Left ventricle myocardium inferior (tissue), 1 donor: ENCODE results near the gene LRG1. TPM values are rescaled to one million over a fixed set of nuclear protein-coding genes. Genes with fewer than 3 reads are reported as not detected.

Experiments
- DNase-seq: peaks from one replicate; pipeline ENCODE4 v3.0.0-alpha.2; 2020
- H3K27ac ChIP-seq: fragments of 200-600 bp; replicated peaks from 2 replicates; pipeline ENCODE4 v1.8.0; 2021
- H3K27me3 ChIP-seq: fragments of 200-600 bp; 2 replicates; pipeline ENCODE4 v1.8.0; 2021; ENCODE audit warnings: low read depth
- H3K36me3 ChIP-seq: fragments of 200-600 bp; 2 replicates; pipeline ENCODE4 v1.8.0; 2021
- H3K4me1 ChIP-seq: fragments of 200-600 bp; 2 replicates; pipeline ENCODE4 v1.8.0; 2021
- H3K4me3 ChIP-seq: fragments of 200-600 bp; 2 replicates; pipeline ENCODE4 v1.8.0; 2021; ENCODE audit warnings: mild to moderate bottlenecking, moderate library complexity
- H3K9me3 ChIP-seq: fragments of 200-600 bp; replicated peaks from 2 replicates; pipeline ENCODE4 v1.8.0; 2021
- intact Hi-C: fragments of 100-400 bp; cut with micrococcal nuclease; formaldehyde crosslinking; loops from one replicate; pipeline ENCODE4 v1.11.0; 2022
- total RNA-seq: library from RNA; stranded (reverse); fragmentation: NEBNext Ultra II Directional; extraction: Animal tissue kit (Norgen Biotek cat#: 25700); gene quantifications from one replicate; pipeline ENCODE4 v1.2.1, GENCODE V29; 2021
- TF ChIP-seq, protein P1 (sequence below): fragments of 200-600 bp; IDR thresholded peaks from 2 replicates; pipeline ENCODE4 v1.8.0; 2021; ENCODE audit warnings: antibody characterized with exemption, mild to moderate bottlenecking, borderline replicate concordance
- donor health status: DM: no; HTN: yes; CAD: no; lungs with severe emphysema.

Gene LRG1
- total RNA-seq, 1 donor from 2014 or later, result 0.41 TPM

DNA sequence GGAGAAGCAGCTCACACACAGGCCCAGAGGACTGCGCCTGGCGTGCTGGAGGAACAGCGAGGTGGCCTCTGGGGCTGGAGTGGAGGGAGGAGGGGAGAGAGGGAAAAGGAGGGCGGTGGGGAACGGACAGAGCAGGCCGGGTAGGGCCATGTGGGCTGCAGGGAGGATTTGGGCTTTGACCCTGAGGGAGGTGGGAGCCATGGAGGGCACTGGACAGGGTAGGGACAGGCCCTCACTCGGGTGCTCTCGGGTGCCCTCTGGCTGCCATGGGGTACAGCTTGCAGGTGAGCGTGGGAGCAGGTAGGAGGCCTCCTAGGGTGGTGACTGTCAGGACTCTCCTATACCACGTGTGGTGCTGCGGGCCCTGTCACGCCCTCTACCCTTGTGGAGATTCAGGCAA is 44.4 kb downstream of the LRG1 start:
- no peak for DNase-seq
- H3K9me3 ChIP-seq, result no peaks in the 10 kb centered on the region
- H3K27me3 ChIP-seq, result no peaks in the 10 kb centered on the region
- H3K4me1 ChIP-seq, result no peaks in the 10 kb centered on the region
- no peak overlapping the region for H3K4me3 ChIP-seq
- H3K36me3 ChIP-seq, result peaks cover 82% of the 10 kb centered on the region
- no peak overlapping the region for H3K27ac ChIP-seq
- intact Hi-C loops, result no loop called here
- TF ChIP-seq, protein P1, sequence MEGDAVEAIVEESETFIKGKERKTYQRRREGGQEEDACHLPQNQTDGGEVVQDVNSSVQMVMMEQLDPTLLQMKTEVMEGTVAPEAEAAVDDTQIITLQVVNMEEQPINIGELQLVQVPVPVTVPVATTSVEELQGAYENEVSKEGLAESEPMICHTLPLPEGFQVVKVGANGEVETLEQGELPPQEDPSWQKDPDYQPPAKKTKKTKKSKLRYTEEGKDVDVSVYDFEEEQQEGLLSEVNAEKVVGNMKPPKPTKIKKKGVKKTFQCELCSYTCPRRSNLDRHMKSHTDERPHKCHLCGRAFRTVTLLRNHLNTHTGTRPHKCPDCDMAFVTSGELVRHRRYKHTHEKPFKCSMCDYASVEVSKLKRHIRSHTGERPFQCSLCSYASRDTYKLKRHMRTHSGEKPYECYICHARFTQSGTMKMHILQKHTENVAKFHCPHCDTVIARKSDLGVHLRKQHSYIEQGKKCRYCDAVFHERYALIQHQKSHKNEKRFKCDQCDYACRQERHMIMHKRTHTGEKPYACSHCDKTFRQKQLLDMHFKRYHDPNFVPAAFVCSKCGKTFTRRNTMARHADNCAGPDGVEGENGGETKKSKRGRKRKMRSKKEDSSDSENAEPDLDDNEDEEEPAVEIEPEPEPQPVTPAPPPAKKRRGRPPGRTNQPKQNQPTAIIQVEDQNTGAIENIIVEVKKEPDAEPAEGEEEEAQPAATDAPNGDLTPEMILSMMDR, result no peak

DNA sequence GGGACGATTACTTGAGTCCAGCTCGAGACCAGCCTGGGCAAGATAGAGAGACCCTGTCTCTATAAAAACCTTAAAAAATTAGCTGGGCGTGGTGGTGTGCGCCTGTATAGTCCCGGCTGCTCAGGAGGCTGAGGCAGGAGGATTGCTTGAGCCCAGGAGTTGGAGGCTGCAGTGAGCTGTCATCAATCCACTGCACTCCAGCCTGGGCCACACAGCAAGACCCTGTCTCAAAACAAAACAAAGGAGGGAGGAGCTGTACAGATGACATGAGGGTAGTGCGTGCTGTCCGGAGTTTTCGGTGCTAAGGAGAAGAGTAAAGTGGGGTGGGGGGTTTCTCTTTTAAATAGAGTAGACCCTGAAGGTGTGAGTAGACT is 45.2 kb downstream of the LRG1 start:
- Histone ChIP-seq H3K27me3 (no peaks in the 10 kb centered on the region), H3K4me1 (no peaks in the 10 kb centered on the region), H3K4me3 (no peak overlapping the region), H3K9me3 (no peaks in the 10 kb centered on the region), H3K36me3 (peaks cover 85% of the 10 kb centered on the region), H3K27ac (no peak overlapping the region)
- intact Hi-C loops, result no loop called here
- DNase-seq, result no peak
- TF ChIP-seq, protein P1, result no peak

DNA sequence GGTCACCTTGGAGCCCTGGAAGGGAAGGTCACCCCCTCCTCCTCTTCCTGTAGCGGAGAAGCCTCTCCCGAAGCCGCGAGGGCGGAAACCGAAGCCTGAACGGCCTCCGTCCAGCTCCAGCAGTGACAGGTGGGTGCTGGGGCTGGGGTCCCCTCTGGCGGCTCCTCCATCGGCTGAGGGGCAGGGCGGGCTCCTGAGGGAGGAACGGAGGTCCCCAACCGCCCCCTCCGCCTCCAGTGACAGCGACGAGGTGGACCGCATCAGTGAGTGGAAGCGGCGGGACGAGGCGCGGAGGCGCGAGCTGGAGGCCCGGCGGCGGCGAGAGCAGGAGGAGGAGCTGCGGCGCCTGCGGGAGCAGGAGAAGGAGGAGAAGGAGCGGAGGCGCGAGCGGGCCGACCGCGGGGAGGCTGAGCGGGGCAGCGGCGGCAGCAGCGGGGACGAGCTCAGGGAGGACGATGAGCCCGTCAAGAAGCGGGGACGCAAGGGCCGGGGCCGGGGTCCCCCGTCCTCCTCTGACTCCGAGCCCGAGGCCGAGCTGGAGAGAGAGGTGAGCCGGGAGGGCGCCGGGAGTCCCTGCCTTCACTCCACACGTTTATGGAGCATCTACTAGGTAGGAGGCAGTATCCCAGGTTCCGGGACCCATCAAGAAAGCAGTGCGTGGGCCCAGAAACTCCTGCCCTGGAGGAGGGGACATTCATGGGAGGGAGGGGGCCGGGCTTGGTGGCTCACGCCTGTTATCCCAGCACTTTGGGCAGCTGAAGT is 45.7 kb downstream of the LRG1 start:
- Histone ChIP-seq H3K27ac (no peak overlapping the region), H3K27me3 (no peaks in the 10 kb centered on the region), H3K36me3 (peaks cover 87% of the 10 kb centered on the region), H3K4me3 (no peak overlapping the region), H3K4me1 (no peaks in the 10 kb centered on the region), H3K9me3 (no peaks in the 10 kb centered on the region)
- DNase-seq, result no peak
- intact Hi-C loops, result no loop called here
- TF ChIP-seq, protein P1, result no peak

DNA sequence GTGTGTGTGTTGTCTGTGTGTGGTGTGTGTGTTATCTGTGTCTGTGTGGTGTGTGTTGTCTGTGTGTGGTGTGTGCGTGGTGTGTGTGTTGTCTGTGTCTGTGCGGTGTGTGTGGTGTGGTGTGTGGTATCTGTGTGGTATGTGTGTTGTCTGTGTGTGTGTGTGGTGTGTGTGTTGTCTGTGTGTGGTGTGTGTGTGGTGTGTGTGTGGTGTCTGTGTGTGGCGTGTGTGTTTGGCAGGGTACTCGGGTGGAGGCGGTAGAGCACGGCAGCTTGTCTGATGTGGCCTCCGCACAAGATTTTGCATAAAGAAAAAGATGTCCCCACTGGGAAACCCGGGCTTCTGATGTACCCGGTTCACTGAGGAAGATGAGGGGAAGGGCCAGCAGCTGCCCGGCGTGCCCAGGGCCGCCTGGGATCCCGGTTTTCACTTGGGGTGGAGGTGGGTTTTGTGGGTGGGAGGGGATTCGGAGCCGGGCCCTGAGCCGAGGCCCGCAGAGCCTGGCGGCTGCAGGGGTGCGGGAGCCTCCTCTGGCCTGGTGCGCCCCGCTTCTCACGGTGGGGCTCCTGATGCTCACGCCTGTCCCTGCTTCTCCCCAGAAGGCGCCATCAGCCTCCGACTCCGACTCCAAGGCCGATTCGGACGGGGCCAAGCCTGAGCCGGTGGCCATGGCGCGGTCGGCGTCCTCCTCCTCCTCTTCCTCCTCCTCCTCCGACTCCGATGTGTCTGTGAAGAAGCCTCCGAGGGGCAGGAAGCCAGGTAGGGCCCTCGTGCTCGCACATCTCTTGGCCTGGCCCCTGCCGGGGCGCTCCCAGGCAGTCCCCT is 46.5 kb downstream of the LRG1 start:
- intact Hi-C loops, result no loop called here
- Histone ChIP-seq H3K9me3 (no peaks in the 10 kb centered on the region), H3K36me3 (peaks cover 87% of the 10 kb centered on the region), H3K4me3 (no peak overlapping the region), H3K27me3 (no peaks in the 10 kb centered on the region), H3K4me1 (no peaks in the 10 kb centered on the region), H3K27ac (no peak overlapping the region)
- TF ChIP-seq, protein P1, result no peak
- no peak for DNase-seq

DNA sequence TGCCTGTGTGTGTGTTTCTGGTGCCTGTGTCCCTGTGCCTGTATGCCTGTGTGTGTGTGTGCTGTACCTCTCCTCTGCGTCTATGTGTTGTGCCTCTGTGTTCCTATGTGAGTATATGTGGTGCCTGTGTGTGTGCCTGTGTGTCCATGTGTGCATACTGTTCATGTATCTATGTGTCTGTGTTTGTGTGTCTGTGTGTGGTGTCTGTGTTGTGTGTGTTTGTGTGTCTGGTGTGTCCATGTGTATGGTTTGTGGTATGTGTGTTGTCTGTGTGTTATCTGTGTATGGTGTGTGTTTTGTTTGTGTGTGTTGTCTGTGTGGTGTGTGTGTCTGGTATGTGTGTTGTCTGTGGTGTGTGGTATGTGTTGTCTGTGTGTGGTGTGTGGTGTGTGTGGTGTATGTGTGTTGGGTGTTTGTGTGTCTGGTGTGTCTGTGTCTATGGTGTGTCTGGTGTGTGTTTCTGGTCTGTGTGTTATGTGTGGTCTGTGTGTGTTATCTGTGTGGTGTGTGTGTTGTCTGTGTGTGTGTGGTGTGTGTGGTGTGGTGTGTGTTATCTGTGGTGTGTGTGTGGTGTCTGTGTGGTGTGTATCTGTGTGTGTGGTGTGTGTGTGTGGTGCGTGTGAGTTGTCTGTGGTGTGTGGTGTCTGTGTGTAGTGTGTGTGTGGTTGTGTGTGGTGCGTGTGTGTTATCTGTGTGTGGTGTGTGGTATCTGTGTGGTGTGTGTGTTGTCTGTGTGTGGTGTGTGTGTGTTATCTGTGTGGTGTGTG is 47.3 kb downstream of the LRG1 start:
- peaks cover 79% of the 10 kb centered on the region for H3K36me3 ChIP-seq
- TF ChIP-seq, protein P1, result no peak

More for the DNA sequence above, 47.3 kb downstream of the LRG1 start:
- no peaks in the 10 kb centered on the region for H3K9me3 ChIP-seq
- no peak for DNase-seq
- peaks cover 7% of the 10 kb centered on the region for H3K4me1 ChIP-seq
- intact Hi-C loops, result no loop called here
- H3K4me3 ChIP-seq, result no peak overlapping the region
- H3K27ac ChIP-seq, result no peak overlapping the region
- H3K27me3 ChIP-seq, result no peaks in the 10 kb centered on the region
